Right atrium auricular region (tissue), 2 donors: ENCODE data around the gene TPD52L1. TPM values are rescaled to one million over a fixed set of nuclear protein-coding genes. Genes with fewer than 3 reads are reported as not detected.

Experiments used
- DNase-seq: peaks from one replicate; pipeline ENCODE4 v3.0.0-alpha.2; 2019; ENCODE audit warnings: low spot score
- H3K27ac ChIP-seq, 2 donors: fragments of 200-600 bp; sonication (generic); 1 replicate in 1 of 2; 2 replicates in 1 of 2; pipeline ENCODE4 v1.5.1; 2016 to 2019
- H3K27me3 ChIP-seq, 2 donors: fragments of 200-600 bp; sonication (generic); one replicate each; pipeline versions ENCODE4 v1.5.1 to v1.6.0; 2017 to 2019
- H3K36me3 ChIP-seq: fragments of 200-600 bp; sonication (generic); one replicate; pipeline ENCODE4 v1.5.1; 2016
- H3K4me1 ChIP-seq, 2 donors: fragments of 200-600 bp; sonication (generic); one replicate each; pipeline versions ENCODE4 v1.5.1 to v1.6.0; 2017 to 2019
- H3K4me3 ChIP-seq, 2 donors: fragments of 200-600 bp; sonication (generic); 1 replicate in 1 of 2; 2 replicates in 1 of 2; pipeline ENCODE4 v1.5.1; 2017 to 2019; ENCODE audit warnings: mild to moderate bottlenecking in 1 of 2, moderate library complexity in 1 of 2
- H3K9me3 ChIP-seq, 2 donors: fragments of 200-600 bp; sonication (generic); one replicate each; pipeline ENCODE4 v1.5.1; 2019
- total RNA-seq, 2 donors: library from RNA; depleted of rRNA; stranded (reverse); fragments of >200 nt; gene quantifications; one replicate each; pipeline ENCODE4 v1.1.0, GENCODE V29; 2016
- TF ChIP-seq, protein P1 (sequence below), 2 donors: fragments of 200-600 bp; sonication (generic); IDR thresholded peaks; one replicate each; pipeline ENCODE4 v1.5.1; 2019; ENCODE audit warnings: antibody characterized with exemption in 2 of 2

The TPD52L1 gene
- total RNA-seq, 2 donors from 2014 or later = 29.4 to 96.7 TPM

DNA sequence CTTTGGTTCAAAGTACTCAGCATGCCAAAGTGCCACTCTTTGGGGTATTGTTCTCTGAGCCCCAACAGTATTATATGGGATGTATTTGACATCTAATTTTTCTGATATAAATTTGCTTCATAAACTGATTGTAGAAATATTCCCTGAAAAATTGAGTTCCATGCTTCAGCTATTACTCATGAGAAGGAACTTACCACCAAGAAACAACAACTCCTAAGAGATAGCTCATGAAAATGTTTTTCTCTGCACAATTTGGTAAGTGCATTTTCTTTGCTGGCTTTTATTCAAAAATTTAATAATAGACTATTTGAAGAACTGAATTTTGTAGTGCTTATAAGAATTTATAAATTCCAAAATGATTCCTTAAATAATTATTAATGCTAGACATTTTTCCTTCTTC lies 12.8 kb upstream of the TPD52L1 start:
- no peaks in the 10 kb centered on the region for H3K27me3 ChIP-seq
- no peaks in the 10 kb centered on the region for H3K4me1 ChIP-seq
- no peak overlapping the region for H3K27ac ChIP-seq
- no peaks in the 10 kb centered on the region for H3K36me3 ChIP-seq
- no peaks in the 10 kb centered on the region for H3K9me3 ChIP-seq
- TF ChIP-seq, protein P1, sequence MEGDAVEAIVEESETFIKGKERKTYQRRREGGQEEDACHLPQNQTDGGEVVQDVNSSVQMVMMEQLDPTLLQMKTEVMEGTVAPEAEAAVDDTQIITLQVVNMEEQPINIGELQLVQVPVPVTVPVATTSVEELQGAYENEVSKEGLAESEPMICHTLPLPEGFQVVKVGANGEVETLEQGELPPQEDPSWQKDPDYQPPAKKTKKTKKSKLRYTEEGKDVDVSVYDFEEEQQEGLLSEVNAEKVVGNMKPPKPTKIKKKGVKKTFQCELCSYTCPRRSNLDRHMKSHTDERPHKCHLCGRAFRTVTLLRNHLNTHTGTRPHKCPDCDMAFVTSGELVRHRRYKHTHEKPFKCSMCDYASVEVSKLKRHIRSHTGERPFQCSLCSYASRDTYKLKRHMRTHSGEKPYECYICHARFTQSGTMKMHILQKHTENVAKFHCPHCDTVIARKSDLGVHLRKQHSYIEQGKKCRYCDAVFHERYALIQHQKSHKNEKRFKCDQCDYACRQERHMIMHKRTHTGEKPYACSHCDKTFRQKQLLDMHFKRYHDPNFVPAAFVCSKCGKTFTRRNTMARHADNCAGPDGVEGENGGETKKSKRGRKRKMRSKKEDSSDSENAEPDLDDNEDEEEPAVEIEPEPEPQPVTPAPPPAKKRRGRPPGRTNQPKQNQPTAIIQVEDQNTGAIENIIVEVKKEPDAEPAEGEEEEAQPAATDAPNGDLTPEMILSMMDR (IDR thresholded peaks at IDR 0.05) = no peak
- no peak overlapping the region for H3K4me3 ChIP-seq
- no peak for DNase-seq

DNA sequence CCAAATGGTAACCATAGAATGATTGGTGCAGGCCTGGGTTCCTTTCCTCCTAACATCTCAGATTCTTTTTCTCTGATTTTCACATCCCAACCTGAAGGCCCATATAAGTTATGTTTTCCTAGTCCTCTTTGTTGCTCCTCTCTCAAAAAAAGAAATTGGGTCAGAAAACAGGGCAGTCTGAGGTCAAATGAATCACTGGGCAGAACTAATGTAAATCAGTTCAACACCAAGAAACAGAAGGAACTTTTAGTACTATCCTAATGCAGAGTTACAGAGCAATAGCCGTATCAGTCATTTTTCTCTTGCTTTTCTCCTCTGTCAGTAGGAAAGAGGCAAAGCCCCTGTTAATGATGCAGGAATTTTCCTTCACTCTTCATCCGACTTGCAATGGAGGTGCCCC lies 11.0 kb upstream of the TPD52L1 start:
- DNase-seq = no peak
- no peaks in the 10 kb centered on the region for H3K27me3 ChIP-seq
- no peak overlapping the region for H3K4me3 ChIP-seq
- H3K27ac ChIP-seq = no peak overlapping the region
- TF ChIP-seq, protein P1 (IDR thresholded peaks at IDR 0.05) = no peak
- no peaks in the 10 kb centered on the region for H3K9me3 ChIP-seq
- H3K36me3 ChIP-seq = no peaks in the 10 kb centered on the region
- no peaks in the 10 kb centered on the region for H3K4me1 ChIP-seq

DNA sequence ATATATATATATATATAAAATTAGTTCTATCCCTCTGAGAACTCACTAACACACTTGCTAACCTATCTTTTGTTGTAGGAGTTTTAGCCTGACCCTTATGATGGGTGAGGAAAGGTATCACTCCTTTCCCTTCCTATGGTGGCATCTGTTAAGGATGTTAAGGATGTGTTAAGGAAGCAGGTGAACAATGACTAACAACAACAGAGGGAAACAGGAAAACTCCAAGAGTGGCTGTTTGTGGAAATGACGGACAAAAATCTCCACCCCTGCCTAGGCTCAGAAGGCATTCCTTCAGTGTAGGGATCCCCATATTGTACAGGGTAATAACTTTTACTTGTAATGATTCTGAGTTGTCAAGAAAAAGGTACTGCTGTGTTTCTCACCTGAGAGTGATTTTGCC lies 8.8 kb upstream of the TPD52L1 start:
- Histone ChIP-seq H3K4me3 (no peak overlapping the region), H3K4me1 (peaks cover 0 to 9% of the 10 kb centered on the region in 2 donors), H3K36me3 (no peaks in the 10 kb centered on the region), H3K27me3 (no peaks in the 10 kb centered on the region), H3K27ac (no peak overlapping the region), H3K9me3 (no peaks in the 10 kb centered on the region)
- no peak for DNase-seq
- TF ChIP-seq, protein P1 (IDR thresholded peaks at IDR 0.05) = no peak

DNA sequence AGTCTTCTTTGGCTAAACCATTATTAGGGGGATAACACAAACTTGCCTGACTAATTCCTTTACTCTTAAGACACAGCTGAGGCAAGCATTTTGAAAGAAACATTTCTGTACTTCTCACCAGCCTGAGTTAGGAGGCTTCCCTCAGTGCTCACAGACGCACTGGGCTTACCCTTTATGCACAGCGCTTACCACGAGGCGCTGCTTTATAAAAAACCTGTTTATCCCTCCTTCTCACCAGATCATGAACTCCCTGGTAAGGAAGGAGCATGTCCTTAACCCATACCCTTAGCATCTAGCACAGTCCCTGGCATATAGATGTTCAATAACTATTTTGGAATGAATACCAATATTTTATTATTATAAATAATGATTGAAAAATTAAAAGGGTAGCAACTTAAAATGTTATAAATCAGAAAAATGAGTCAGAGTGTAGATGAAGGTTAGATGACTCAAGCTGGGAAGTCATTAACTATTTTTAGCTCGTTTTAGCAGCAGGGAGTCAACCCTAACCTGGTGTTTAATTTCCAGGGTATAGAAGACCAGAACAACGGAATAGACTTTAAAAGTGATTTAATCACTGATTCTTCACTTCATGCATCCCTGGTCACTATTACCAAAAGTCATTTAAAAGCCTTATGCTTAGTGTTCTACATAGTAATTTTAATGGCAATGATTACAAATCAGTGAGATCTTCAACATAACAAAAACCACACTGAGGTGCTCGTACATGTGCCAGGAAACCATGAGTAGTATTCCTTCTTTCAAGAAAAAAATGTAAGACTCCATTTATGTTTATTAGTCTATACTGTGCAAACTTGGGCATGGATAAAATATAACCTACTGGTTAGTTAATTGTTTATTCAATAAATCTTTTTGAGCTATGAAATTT lies 4.1 kb upstream of the TPD52L1 start:
- Histone ChIP-seq H3K36me3 (no peaks in the 10 kb centered on the region), H3K9me3 (no peaks in the 10 kb centered on the region), H3K27me3 (no peaks in the 10 kb centered on the region), H3K27ac (no peak overlapping the region), H3K4me1 (peaks cover 0 to 14% of the 10 kb centered on the region in 2 donors), H3K4me3 (no peak overlapping the region)
- no peak for DNase-seq
- TF ChIP-seq, protein P1 (IDR thresholded peaks at IDR 0.05) = no peak

DNA sequence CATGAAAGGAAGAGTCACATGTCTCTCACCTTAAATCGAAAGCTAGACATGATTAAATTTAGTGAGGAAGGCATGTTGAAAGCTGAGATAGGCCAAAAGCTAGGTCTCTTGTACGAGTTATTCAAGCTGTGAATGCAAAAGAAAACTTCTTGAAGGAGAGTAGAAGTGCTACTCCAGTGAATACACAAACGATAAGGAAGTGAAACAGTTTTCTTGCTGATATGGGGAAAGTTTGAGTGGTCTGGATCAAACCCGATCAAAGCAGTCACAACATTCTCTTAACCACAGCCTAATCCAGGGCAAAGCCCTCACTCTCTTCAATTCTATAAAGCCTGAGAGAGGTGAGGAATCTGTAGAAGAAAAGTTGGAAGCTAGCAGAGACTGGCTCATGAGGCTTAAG lies 1.9 kb upstream of the TPD52L1 start:
- no peaks in the 10 kb centered on the region for H3K27me3 ChIP-seq
- no peaks in the 10 kb centered on the region for H3K36me3 ChIP-seq
- H3K27ac ChIP-seq = no peak overlapping the region
- H3K4me1 ChIP-seq = peaks cover 0 to 14% of the 10 kb centered on the region in 2 donors
- TF ChIP-seq, protein P1 (IDR thresholded peaks at IDR 0.05) = no peak
- H3K4me3 ChIP-seq = no peak overlapping the region
- DNase-seq = no peak
- H3K9me3 ChIP-seq = no peaks in the 10 kb centered on the region
